Measurements from ENCODE around the gene NREP.

The NREP gene

DNA sequence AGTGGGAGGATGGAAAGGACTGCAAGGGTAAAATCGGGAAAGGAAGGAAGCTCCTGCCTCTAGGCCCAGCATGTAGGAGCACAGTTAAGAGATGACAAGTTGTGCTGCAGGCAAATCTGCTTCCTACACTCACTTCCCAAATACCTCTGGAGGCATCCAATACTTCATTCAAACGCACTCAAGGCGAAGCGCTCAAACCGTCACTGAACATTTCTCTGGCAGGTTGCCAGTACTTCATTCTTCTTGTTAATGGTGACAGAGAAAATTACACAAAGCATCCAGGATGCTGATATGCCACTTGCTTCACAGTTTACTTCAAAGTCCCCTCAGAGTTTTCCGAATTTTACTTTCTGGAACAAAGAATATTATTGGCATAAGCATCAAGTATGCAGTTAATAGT, 59.8 kb downstream of the NREP start:
- no peak for DNase-seq (ENCODE audit: low read depth)

GRCh38 chr5:111695991-111696390, 61.0 kb downstream of the NREP start:
- no peak for DNase-seq (ENCODE audit: low read depth)

DNA sequence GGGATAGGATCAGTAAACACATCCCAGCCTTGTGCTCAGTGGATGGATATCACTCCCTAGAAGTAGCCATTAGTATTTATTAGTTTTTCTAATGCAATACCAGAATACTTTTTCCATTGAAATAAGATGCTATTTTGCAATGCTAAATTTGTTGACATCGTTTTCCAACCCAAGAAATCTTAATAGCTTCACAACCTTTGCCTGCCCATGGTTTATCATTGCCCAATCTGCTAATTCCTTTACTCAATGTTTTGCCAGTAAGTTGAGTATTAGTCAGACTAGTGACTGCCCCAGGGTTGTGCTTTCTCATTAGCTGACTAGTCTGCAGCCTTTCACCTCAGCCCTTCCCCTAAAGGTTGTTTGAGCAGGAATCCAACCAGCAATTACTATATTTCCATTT, 62.9 kb downstream of the NREP start:
- no peak for DNase-seq (ENCODE audit: low read depth)

DNA sequence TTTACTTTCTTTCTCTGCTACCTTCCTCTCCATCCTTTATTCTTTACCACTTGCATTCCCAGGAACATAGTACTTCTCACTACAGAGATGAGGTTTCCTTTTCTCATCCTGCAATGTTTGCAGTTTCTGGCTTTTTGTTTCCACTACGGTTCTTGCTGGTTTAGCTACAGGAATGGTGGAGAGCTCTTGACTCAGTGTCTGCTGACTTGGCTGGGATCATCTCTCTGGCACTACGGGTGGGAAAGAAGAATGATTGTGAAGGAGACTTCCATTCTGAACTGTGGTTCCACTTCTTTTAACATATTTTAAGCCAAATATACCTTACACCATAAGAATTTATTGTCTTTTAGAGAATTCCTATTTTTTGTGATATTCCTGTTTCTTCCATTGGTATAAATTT, 65.1 kb downstream of the NREP start:
- no peak for DNase-seq (ENCODE audit: low read depth)

DNA sequence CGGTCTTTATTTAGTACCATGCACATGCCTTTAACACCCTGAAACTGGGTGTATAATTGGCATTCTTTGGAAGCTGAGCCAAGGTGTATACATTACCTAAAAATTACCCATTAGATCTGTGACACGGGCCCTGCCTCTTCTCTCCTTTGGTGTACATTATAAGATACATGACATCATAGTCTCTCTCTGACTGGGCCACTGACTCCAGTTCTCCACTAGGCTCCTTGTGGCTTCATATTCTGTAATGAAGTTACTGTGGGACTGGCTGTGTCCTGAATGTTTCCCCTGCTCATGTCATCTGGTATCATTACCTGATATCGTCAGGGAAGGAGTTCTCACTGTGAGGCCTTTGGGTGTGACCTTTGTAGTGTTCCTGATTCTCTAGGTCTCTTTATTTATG, 65.5 kb downstream of the NREP start:
- DNase-seq (ENCODE audit: low read depth) = no peak

DNA sequence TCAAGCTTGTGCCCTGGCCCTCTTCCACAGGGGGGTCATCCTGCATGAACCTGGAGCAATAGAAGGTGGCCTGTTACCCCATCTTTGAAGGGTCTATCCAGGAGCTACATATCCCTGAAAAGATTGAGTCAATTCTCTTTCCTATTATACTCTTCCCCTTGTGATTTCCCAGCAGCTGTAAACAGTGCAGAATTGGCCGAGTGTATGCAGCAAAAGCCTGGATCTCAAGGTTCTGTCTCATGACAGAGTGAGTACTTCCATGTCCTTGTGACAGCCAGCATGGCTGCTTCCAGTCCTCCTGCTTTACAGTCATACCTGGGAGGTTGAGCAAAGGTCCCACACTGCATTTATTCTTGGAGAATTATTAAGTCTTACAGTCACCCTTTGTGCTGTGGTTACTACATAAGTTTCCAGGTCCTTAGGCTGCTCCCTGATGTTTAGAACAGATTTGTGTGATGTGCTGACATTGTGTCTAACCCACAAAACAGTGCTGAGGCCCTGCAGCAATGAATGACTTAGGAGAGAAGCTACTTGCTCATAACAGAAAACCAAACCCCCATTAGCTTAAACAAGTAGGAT, 67.5 kb downstream of the NREP start:
- DNase-seq (ENCODE audit: low read depth) = no peak

- no peak for DNase-seq (ENCODE audit: low read depth)
Observed at GRCh38 chr5:111685969-111686368, 71.0 kb downstream of the NREP start.

DNA sequence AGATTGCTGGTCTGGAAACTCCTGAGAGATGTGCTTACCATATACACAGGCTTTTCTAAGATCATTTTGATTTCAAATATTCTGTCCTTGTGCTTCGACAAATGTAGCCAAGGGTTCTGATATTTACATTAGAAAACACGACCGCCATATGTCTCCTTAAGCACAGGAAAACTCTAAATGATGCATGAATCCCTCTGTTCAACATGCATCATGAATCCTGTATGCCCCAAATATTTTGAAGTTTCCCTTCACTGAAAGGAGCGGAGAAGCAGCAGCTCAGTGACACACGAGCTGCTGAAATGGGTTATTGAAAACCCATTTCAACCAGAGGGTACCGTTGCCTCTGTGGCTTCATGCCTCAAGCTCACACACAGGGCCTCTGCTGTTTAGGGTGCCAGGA, 74.4 kb downstream of the NREP start:
- no peak for DNase-seq (ENCODE audit: low read depth)

GRCh38 chr5:111682121-111682520, 74.9 kb downstream of the NREP start:
- no peak for DNase-seq (ENCODE audit: low read depth)

DNA sequence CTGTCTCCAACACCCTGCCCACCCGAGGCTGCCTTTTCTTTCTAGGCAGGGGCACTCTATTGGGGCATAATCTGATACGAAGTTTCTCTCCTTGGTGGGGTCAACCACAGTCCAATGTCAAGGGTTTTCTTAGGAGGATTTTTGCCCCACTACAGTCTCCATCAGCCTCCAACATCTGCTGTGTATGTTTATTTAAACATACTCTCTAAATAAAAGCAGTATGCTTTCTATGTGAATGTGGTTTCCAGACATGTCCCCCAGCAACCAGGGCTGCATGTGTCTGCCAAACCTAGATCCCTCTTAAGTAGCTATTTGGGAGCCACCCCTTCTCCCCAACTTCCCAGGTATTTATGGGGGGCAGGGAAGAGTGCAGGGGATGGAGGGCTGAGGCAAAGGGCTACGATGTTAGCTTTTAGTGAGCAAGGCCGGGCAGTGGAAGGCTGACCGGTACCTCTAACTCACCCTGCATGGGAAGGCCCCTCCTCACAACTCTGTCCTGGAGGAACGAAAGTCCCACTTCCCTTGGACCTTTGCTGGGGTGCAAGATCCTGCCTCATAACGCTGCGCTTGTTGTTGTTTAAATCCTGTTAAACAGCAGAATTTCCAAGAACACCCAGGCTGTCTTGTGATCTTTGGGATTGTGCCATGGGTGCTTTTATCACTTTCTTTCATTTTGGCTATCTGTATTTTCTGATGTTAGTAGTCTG, 75.4 kb downstream of the NREP start:
- DNase-seq (ENCODE audit: low read depth) = no peak

DNA sequence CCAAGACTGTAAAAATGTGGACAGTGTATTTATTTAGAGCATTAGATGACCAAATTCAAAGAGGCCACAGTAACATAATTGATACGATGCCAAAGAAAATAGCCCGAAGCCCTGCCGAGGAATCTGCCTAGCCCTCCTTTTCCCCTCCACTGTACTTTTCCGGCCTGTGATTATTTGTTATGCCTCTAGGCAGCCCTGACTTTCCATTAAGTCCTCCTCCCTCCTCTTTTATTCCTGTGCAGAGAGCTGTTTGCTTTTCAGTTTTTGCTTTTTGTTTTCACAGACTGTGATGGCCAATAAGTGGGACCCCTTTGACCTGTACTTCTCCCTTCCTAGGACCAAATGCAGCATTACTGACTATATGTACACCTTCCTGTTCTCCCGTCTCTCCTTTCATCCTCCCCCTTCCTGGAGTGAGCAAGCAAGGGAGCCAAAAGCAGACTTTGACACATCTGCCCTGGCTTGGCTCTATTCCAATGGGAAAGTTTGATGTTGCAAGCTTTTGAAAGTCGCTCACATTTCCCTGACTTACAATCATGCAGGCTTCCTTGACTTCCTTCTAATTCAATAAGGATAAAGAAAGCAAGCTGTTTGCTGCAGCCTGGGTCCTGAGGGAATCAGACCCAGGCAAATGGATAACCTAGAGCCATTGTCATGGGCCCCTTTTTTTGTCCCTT, 76.1 kb downstream of the NREP start:
- DNase-seq (ENCODE audit: low read depth) = no peak

DNA sequence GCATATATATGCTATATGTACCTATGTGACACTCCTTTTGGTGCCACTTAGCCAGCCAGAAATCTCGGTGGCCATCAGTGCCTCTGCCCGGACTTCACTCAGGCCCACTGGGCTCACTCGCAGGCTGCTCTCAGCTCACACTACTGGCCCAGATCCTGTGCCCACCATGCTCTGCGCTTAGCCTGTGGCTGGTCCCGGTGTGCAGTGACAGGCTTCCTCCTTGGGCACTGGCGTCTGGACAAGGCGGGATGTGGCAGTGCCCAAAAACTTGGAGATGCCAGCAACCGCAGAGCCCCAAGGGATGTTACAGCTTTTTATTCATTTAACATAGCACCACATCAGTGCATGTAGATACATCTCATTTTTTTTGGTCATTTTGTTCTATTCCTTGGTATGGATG, 77.4 kb downstream of the NREP start:
- no peak for DNase-seq (ENCODE audit: low read depth)
